GM21737 (cell line): ENCODE data around the gene OR51V1.

Experiments
- ATAC-seq: cut with Tn5 transposase; IDR thresholded peaks from one replicate; pipeline ENCODE4 v1.9.1; 2021; ENCODE audit warnings: mild to moderate bottlenecking, moderate library complexity; ENCODE audit not compliant: unreplicated experiment

OR51V1 gene

GRCh38 chr11:5231111-5231510 is 30.6 kb upstream of the OR51V1 start:
- no peak for ATAC-seq

- ATAC-seq: no peak
Measured at GRCh38 chr11:5230266-5230665, 29.8 kb upstream of the OR51V1 start.

GRCh38 chr11:5229796-5230195 is 29.3 kb upstream of the OR51V1 start:
- no peak for ATAC-seq

- no peak for ATAC-seq
Measured at GRCh38 chr11:5229356-5229755, 28.9 kb upstream of the OR51V1 start.

- no peak for ATAC-seq
Measured at GRCh38 chr11:5228124-5228523, 27.6 kb upstream of the OR51V1 start.

GRCh38 chr11:5227681-5228080 is 27.2 kb upstream of the OR51V1 start:
- ATAC-seq: no peak

GRCh38 chr11:5226732-5227310 is 26.3 kb upstream of the OR51V1 start, which contains the start of gene HBB:
Gene HBB (minus strand): TSS chr11:5227071. CDS start chr11:5227021, 50 bp downstream.
- no peak for ATAC-seq

GRCh38 chr11:5225480-5225871 is 25.0 kb upstream of the OR51V1 start:
- ATAC-seq: no peak

- no peak for ATAC-seq
Measured at GRCh38 chr11:5224538-5225479, 24.3 kb upstream of the OR51V1 start.

GRCh38 chr11:5223686-5224085 is 23.2 kb upstream of the OR51V1 start:
- ATAC-seq: no peak

- no peak for ATAC-seq
Measured at GRCh38 chr11:5223146-5223545, 22.7 kb upstream of the OR51V1 start.

- ATAC-seq: no peak
Measured at GRCh38 chr11:5210376-5210885, 9.9 kb upstream of the OR51V1 start.

GRCh38 chr11:5204787-5205186 is 4.3 kb upstream of the OR51V1 start:
- ATAC-seq: peak; percentile 83

GRCh38 chr11:5203366-5203765 is 2.9 kb upstream of the OR51V1 start:
- ATAC-seq: no peak

- no peak for ATAC-seq
Measured at GRCh38 chr11:5198285-5198684, 2.2 kb downstream of the OR51V1 start.

- ATAC-seq: no peak
Measured at GRCh38 chr11:5197536-5197935, 2.9 kb downstream of the OR51V1 start.

GRCh38 chr11:5196731-5197130 is 3.8 kb downstream of the OR51V1 start:
- ATAC-seq: no peak

GRCh38 chr11:5196067-5196466 is 4.4 kb downstream of the OR51V1 start:
- no peak for ATAC-seq

GRCh38 chr11:5192738-5193137 is 7.7 kb downstream of the OR51V1 start:
- no peak for ATAC-seq

GRCh38 chr11:5188201-5188600 is 12.3 kb downstream of the OR51V1 start:
- no peak for ATAC-seq

GRCh38 chr11:5178046-5178837 is 22.2 kb downstream of the OR51V1 start:
- no peak for ATAC-seq
